Adrenal gland (tissue), 5 donors: Measurements from ENCODE around the gene CNIH2.

Experiments used
- POLR2A ChIP-seq, 2 donors: fragments of 450-650 bp; IDR thresholded peaks; one replicate each; pipeline ENCODE4 v1.6.1; 2017; ENCODE audit warnings: antibody characterized with exemption in 2 of 2, mild to moderate bottlenecking in 2 of 2, moderate library complexity in 1 of 2
- TF ChIP-seq, protein P1 (sequence below), 6 experiments: fragments of 450-650 bp in 4 of 6; fragments of 200-600 bp in 2 of 6; sonication (generic) in 1 of 6; IDR thresholded peaks; 1 replicate in 5 of 6; 2 replicates in 1 of 6; pipeline versions ENCODE4 v1.5.1 to v1.8.0; 2016 to 2021; ENCODE audit warnings: antibody characterized with exemption in 6 of 6, mild to moderate bottlenecking in 2 of 6, moderate library complexity in 1 of 6
- donor health status: DM: no; HTN: no; CAD: no.

DNA sequence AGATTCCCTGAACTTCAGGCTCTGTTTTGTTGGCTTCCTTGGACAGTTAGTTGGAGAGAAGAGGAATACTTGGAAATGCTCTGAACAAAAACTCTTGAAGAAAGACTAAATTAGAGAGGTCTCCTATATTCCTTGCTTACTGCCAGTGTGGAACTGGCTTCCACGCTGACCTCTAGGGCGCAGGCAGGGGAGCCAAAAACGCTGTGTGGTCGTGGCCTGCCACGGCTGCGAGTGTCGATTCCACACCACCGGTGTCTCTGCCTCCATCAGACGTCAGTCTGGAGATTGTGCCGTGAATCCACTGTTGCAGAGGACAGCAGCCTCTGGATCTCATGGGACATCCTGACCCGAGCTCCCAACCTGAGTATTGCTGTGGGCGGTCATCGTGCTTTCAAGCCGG, 47.0 kb upstream of the CNIH2 start:
- TF ChIP-seq, protein P1, sequence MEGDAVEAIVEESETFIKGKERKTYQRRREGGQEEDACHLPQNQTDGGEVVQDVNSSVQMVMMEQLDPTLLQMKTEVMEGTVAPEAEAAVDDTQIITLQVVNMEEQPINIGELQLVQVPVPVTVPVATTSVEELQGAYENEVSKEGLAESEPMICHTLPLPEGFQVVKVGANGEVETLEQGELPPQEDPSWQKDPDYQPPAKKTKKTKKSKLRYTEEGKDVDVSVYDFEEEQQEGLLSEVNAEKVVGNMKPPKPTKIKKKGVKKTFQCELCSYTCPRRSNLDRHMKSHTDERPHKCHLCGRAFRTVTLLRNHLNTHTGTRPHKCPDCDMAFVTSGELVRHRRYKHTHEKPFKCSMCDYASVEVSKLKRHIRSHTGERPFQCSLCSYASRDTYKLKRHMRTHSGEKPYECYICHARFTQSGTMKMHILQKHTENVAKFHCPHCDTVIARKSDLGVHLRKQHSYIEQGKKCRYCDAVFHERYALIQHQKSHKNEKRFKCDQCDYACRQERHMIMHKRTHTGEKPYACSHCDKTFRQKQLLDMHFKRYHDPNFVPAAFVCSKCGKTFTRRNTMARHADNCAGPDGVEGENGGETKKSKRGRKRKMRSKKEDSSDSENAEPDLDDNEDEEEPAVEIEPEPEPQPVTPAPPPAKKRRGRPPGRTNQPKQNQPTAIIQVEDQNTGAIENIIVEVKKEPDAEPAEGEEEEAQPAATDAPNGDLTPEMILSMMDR (IDR thresholded peaks at IDR 0.05) = no peak
- TF ChIP-seq POLR2A (IDR thresholded peaks at IDR 0.05) = no peak
